Lower leg skin (tissue), 3 donors: Measurements from ENCODE around the gene TBC1D10A.

Experiments
- POLR2A ChIP-seq, 2 donors: fragments of 450-650 bp; IDR thresholded peaks; one replicate each; pipeline ENCODE4 v1.6.1; 2016 to 2017; ENCODE audit warnings: antibody characterized with exemption in 2 of 2, mild to moderate bottlenecking in 1 of 2, moderate library complexity in 1 of 2
- TF ChIP-seq, protein P1 (sequence below), 3 donors: fragments of 450-650 bp; IDR thresholded peaks; one replicate each; pipeline ENCODE4 v1.5.1; 2016; ENCODE audit warnings: antibody characterized with exemption in 3 of 3, mild to moderate bottlenecking in 3 of 3, moderate library complexity in 2 of 3

- TF ChIP-seq, protein P1, sequence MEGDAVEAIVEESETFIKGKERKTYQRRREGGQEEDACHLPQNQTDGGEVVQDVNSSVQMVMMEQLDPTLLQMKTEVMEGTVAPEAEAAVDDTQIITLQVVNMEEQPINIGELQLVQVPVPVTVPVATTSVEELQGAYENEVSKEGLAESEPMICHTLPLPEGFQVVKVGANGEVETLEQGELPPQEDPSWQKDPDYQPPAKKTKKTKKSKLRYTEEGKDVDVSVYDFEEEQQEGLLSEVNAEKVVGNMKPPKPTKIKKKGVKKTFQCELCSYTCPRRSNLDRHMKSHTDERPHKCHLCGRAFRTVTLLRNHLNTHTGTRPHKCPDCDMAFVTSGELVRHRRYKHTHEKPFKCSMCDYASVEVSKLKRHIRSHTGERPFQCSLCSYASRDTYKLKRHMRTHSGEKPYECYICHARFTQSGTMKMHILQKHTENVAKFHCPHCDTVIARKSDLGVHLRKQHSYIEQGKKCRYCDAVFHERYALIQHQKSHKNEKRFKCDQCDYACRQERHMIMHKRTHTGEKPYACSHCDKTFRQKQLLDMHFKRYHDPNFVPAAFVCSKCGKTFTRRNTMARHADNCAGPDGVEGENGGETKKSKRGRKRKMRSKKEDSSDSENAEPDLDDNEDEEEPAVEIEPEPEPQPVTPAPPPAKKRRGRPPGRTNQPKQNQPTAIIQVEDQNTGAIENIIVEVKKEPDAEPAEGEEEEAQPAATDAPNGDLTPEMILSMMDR (IDR thresholded peaks at IDR 0.05): no peak
- no peak for TF ChIP-seq POLR2A (IDR thresholded peaks at IDR 0.05)
Measured at GRCh38 chr22:30325065-30325720, 1.5 kb downstream of the TBC1D10A start.
